Jurkat, Clone E6-1 (cell line): Measurements from ENCODE around the gene CAT. TPM values are rescaled to one million over a fixed set of nuclear protein-coding genes. Genes with fewer than 3 reads are reported as not detected.

Experiments
- DNase-seq: peaks from one replicate; pipeline ENCODE4 v3.0.0-alpha.2; 2011; ENCODE audit warnings: low read depth, low spot score
- H3K4me3 ChIP-seq: 2 replicates; pipeline ENCODE4 v1.5.1; 2011; ENCODE audit warnings: mild to moderate bottlenecking, low read length, control low read depth, moderate library complexity
- polyA plus RNA-seq: library from polyadenylated mRNA; unstranded; fragments of >200 nt; gene quantifications from one replicate; pipeline ENCODE4 v1.2.1, GENCODE V29; 2012; ENCODE audit warnings: missing spikeins; ENCODE audit not compliant: insufficient read length, insufficient read depth

The CAT gene
- 64.0 TPM for polyA plus RNA-seq

- peak; percentile 96 for DNase-seq
- H3K4me3 ChIP-seq, result peak within 1 kb of the TSS; percentile 81
Measured at GRCh38 chr11:34438529-34439507, at the start of gene CAT. Gene CAT, plus strand, starts transcription at chr11:34438934. Its CDS starts 80 bp downstream, at chr11:34439014.

- H3K4me3 ChIP-seq, result no peak overlapping the region
- DNase-seq, result no peak
Measured at GRCh38 chr11:34394771-34395300, 43.9 kb upstream of the CAT start.

DNA sequence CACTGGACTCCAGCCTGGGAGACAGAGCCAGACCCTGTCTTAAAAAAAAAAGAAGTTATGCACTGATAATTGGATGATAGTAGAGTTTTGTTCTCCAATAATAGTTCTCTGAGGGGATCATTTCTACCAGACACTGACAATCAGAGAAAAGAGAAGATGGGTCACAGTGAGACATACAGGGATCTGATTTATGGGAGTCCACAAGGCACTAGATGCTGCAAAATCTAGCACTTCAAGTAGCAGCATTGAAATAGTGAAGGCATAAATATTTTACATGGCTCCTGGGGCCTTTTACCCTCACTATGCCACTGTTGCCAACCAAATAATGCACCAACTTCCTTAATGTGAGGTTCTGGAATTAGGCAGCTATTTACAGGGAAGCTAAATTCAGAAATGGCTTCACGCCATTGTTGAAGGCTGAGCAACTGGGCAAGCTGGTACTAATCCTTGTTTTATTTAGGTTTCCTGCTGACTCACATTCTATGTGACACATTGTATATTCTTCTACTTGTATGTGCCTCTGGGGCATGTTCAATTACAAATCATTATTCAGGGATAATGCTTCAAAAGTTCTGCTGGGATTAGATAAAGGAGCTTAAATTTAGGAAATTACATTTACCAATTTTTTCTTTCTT lies 42.7 kb upstream of the CAT start:
- DNase-seq, result no peak
- H3K4me3 ChIP-seq, result no peak overlapping the region

DNA sequence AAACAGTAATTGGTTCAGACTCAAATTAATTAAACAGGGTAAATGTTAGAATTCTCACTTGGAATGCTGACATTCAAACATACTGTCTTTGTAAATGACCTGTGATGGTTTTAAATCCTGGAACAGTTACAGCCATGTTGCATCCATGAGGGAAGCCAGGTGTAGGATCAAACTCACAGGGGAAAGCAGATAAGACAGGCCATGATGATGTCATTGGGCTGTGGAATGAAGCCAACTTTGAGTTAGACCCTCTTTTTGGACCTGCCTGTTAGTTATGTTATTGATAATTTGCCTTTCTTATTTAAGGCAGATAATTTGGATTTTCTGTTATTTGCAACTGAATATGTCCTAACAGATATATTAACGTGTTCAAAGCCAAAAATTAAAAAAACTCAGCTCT lies 41.6 kb upstream of the CAT start:
- DNase-seq, result no peak
- no peak overlapping the region for H3K4me3 ChIP-seq

GRCh38 chr11:34397811-34398210 lies 40.9 kb upstream of the CAT start:
- no peak overlapping the region for H3K4me3 ChIP-seq
- DNase-seq, result no peak

DNA sequence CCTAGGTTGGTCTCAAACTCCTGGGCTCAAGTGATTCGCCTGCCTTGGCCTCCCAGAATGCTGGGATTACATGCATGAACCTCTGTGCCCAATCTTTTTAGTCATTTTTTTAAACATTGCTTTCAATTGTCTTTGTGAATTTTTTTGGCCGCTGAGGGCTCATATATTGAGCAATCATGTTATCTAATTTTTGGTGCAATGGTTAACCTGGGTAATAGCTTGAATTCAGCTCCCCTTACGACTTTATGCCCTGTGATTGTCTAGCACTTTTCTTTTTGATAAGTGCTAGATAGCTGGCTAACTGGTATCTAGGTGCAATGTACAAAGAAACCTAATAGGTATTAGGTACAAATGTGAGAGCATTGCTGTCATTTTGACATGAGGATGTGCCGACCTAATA lies 35.3 kb upstream of the CAT start:
- no peak overlapping the region for H3K4me3 ChIP-seq
- DNase-seq, result no peak

GRCh38 chr11:34404280-34404679 lies 34.5 kb upstream of the CAT start:
- DNase-seq, result no peak
- no peak overlapping the region for H3K4me3 ChIP-seq

GRCh38 chr11:34405079-34405858 lies 33.5 kb upstream of the CAT start:
- no peak overlapping the region for H3K4me3 ChIP-seq
- DNase-seq, result no peak

GRCh38 chr11:34406413-34406812 lies 32.3 kb upstream of the CAT start:
- no peak for DNase-seq
- no peak overlapping the region for H3K4me3 ChIP-seq

GRCh38 chr11:34407121-34407813 lies 31.5 kb upstream of the CAT start:
- no peak overlapping the region for H3K4me3 ChIP-seq
- no peak for DNase-seq

GRCh38 chr11:34408580-34409172 lies 30.1 kb upstream of the CAT start:
- no peak overlapping the region for H3K4me3 ChIP-seq
- DNase-seq, result no peak

GRCh38 chr11:34411111-34411510 lies 27.6 kb upstream of the CAT start:
- no peak for DNase-seq
- no peak overlapping the region for H3K4me3 ChIP-seq

- DNase-seq, result no peak
Measured at GRCh38 chr11:34411791-34412190, 26.9 kb upstream of the CAT start.

DNA sequence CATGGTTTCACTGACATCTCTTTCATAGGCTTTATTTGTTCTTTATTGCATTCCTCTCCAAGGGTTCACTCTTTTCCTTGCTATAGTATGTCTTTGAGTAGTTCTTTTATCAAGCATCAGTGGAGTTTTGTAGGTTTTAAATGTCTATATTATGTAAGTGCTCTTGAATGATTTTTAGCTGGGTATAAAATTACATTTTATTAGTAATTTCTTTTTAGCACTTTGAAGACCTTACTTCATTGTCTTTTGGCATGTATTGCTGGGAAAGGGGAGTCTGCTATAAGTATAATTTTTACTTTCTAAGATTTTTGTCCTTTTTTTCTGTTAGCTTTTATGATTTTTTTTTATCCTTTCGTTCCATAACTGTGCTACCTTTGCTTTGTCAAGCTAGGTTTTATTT lies 25.5 kb upstream of the CAT start:
- no peak for DNase-seq
- no peak overlapping the region for H3K4me3 ChIP-seq

More at GRCh38 chr11:34411791-34412190, 26.9 kb upstream of the CAT start:
- H3K4me3 ChIP-seq, result no peak overlapping the region

DNA sequence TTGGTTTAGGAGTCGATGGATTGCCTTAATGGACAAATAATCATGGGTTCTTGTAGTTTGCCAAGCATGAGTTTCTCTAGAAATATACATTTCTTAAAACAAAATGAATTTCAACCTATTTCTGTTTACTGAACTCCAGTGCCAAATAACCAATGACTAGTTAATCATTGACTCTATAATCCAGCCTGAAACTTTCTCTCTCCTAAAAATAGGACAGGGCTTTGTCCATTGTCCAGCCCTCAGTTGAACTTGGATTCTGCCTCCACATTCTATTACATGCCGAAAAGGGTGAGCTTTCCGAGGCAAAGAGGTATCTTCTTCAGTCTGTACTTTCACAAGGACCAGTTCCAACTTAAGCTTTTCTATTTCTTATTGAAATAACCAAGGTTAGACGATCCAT lies 23.2 kb upstream of the CAT start:
- DNase-seq, result no peak
- no peak overlapping the region for H3K4me3 ChIP-seq

- no peak for DNase-seq
- H3K4me3 ChIP-seq, result no peak overlapping the region
Measured at GRCh38 chr11:34416088-34416487, 22.6 kb upstream of the CAT start.

GRCh38 chr11:34416766-34417165 lies 22.0 kb upstream of the CAT start:
- H3K4me3 ChIP-seq, result no peak overlapping the region
- DNase-seq, result no peak

- no peak overlapping the region for H3K4me3 ChIP-seq
- no peak for DNase-seq
Measured at GRCh38 chr11:34417202-34417601, 21.5 kb upstream of the CAT start.
